Ramos (cell line): Measurements from ENCODE around the gene TMC8.
"Not testable (repeated sequence)": the region's sequence is repeated elsewhere in the genome, so short reads cannot be mapped to it uniquely, and the experiment has no call there.

Experiments
- in situ Hi-C: fragments of 300-500 bp; cut with MboI; formaldehyde crosslinking; loops from one replicate; pipeline ENCODE4 v1.14.3; 2022; ENCODE audit warnings: low sequenced_read_pairs; ENCODE audit not compliant: unreplicated experiment

Gene TMC8

GRCh38 chr17:78148286-78149016 lies 17.9 kb downstream of the TMC8 start:
- in situ Hi-C loops, result no loop called here

GRCh38 chr17:78151514-78152008 lies 21.0 kb downstream of the TMC8 start:
- in situ Hi-C loops, result no loop called here

- in situ Hi-C loops, result no loop called here
These were observed 24.6 kb downstream of the TMC8 start for GRCh38 chr17:78154903-78155811.

GRCh38 chr17:78159575-78160158 lies 29.1 kb downstream of the TMC8 start:
- in situ Hi-C loops, result no loop called here

- in situ Hi-C loops, result no loop called here
These were observed 33.5 kb downstream of the TMC8 start for GRCh38 chr17:78163881-78164747.

- in situ Hi-C loops, result no loop called here
These were observed 34.4 kb downstream of the TMC8 start for GRCh38 chr17:78164748-78165607.

- in situ Hi-C loops, result no loop called here
These were observed 35.8 kb downstream of the TMC8 start for GRCh38 chr17:78166416-78166815.

- in situ Hi-C loops, result no loop called here
These were observed 37.8 kb downstream of the TMC8 start, which contains the start of gene SYNGR2 for GRCh38 chr17:78168242-78168902. TSS of gene SYNGR2 (plus strand) at chr17:78168581. CDS start at chr17:78168617, 36 bp downstream.

- in situ Hi-C loops, result no loop called here
These were observed 38.6 kb downstream of the TMC8 start for GRCh38 chr17:78168903-78169793.

- in situ Hi-C loops, result no loop called here
These were observed 40.4 kb downstream of the TMC8 start for GRCh38 chr17:78170692-78171590.

GRCh38 chr17:78171591-78172248 lies 41.1 kb downstream of the TMC8 start:
- in situ Hi-C loops, result not testable (repeated sequence)

GRCh38 chr17:78172249-78173051 lies 41.9 kb downstream of the TMC8 start:
- in situ Hi-C loops, result no loop called here

GRCh38 chr17:78173097-78173715 lies 42.6 kb downstream of the TMC8 start:
- in situ Hi-C loops, result no loop called here

GRCh38 chr17:78174346-78174869 lies 43.8 kb downstream of the TMC8 start:
- in situ Hi-C loops, result no loop called here
